HCT116 (cell line): ENCODE measurements around the gene ABHD4. TPM values are rescaled to one million over a fixed set of nuclear protein-coding genes. Genes with fewer than 3 reads are reported as not detected.

ENCODE experiments used
- ATAC-seq: fragments of 200-7000 bp; cut with Tn5 transposase; 2 replicates; pipeline ENCODE4 v1.9.1; 2020; ENCODE audit warnings: mild to moderate bottlenecking, moderate library complexity
- BruUV-seq: library from RNA; stranded (reverse); fragments of 400-500 nt; replicated peaks from 2 replicates; lab custom pipeline; 2021; lab: Mats Ljungman, UMichigan
- CTCF ChIA-PET: fragments of 300-600 bp; sonication (Branson Sonifier 250); formaldehyde crosslinking; loops from one replicate; lab custom pipeline; 2021; ENCODE audit warnings: antibody characterized with exemption; lab: Charles Lee
- POLR2A ChIA-PET: fragments of 300-600, 350-600 bp; sonication (Branson Sonifier 250); formaldehyde crosslinking; loops from one replicate; lab custom pipeline; 2021; ENCODE audit warnings: antibody characterized with exemption; lab: Charles Lee
- RAD21 ChIA-PET, 2 experiments: fragments of 300-600 bp; sonication (Branson Sonifier 250); formaldehyde crosslinking; loops; one replicate each; lab custom pipeline; 2023; ENCODE audit warnings: low total read pairs in 2 of 2; ENCODE audit not compliant: uncharacterized antibody in 2 of 2, unreplicated experiment in 2 of 2, low non-redundant PET in 1 of 2; lab: Charles Lee
- DNase-seq: peaks from one replicate; pipeline ENCODE4 v3.0.0-alpha.2; 2010; ENCODE audit warnings: low read depth, low spot score
- H2AFZ ChIP-seq: fragments of 200-600 bp; shearing (Covaris generic), sonication (generic); 2 replicates; pipeline ENCODE4 v1.6.1; 2017; ENCODE audit warnings: low read depth, mixed run types, mixed read lengths, antibody characterized with exemption, low read length; ENCODE audit not compliant: poor library complexity, severe bottlenecking
- H3K27ac ChIP-seq: 2 replicates; pipeline ENCODE4 v1.5.1; 2012; ENCODE audit warnings: low read depth, low read length
- H3K27me3 ChIP-seq: fragments of 200-600 bp; sonication (generic); 2 replicates; pipeline ENCODE4 v1.6.1; 2016; ENCODE audit warnings: mixed run types, low read length, mixed read lengths; ENCODE audit not compliant: insufficient read depth
- H3K36me3 ChIP-seq, 2 experiments: fragments of 200-500 bp in 1 of 2; fragments of 200-600 bp in 1 of 2; sonication (Bioruptor generic) in 1 of 2; sonication (generic) in 1 of 2; 2 replicates each; pipeline versions ENCODE4 v1.5.1 to v1.6.1; 2014 to 2016; ENCODE audit warnings: low read length in 2 of 2, inconsistent platforms in 1 of 2, mixed read lengths in 1 of 2, mixed run types in 1 of 2; ENCODE audit not compliant: insufficient read depth in 2 of 2, control insufficient read depth in 1 of 2
- H3K4me1 ChIP-seq, 2 experiments: fragments of 200-600 bp in 1 of 2; sonication (generic) in 1 of 2; 2 replicates each; pipeline versions ENCODE4 v1.5.1 to v1.6.1; 2012 to 2017; ENCODE audit warnings: low read length in 2 of 2, inconsistent platforms in 1 of 2, mild to moderate bottlenecking in 1 of 2, mixed read lengths in 1 of 2, mixed run types in 1 of 2, moderate library complexity in 1 of 2; ENCODE audit not compliant: insufficient read depth in 2 of 2, control insufficient read depth in 1 of 2
- H3K4me2 ChIP-seq: fragments of 200-600 bp; sonication (generic); 2 replicates; pipeline ENCODE4 v1.6.1; 2017; ENCODE audit warnings: mixed run types, low read length, mixed read lengths
- H3K4me3 ChIP-seq, 2 experiments: fragments of 200-600 bp in 1 of 2; sonication (generic) in 1 of 2; replicated peaks in 1 of 2; 2 replicates each; pipeline ENCODE4 v1.5.1; 2011 to 2016; ENCODE audit warnings: low read length in 2 of 2, control low read depth in 1 of 2, low read depth in 1 of 2, mild to moderate bottlenecking in 1 of 2, mixed read lengths in 1 of 2, mixed run types in 1 of 2
- H3K79me2 ChIP-seq: fragments of 200-600 bp; sonication (generic); 2 replicates; pipeline ENCODE4 v1.6.1; 2017; ENCODE audit warnings: mild to moderate bottlenecking, mixed run types, low read length, moderate library complexity, mixed read lengths; ENCODE audit not compliant: insufficient read depth
- H3K9ac ChIP-seq: fragments of 200-600 bp; sonication (generic); 2 replicates; pipeline ENCODE4 v1.6.1; 2016; ENCODE audit warnings: low read length, mixed read lengths
- H3K9me2 ChIP-seq: fragments of 200-600 bp; sonication (generic), shearing (Covaris generic); 2 replicates; pipeline ENCODE4 v1.6.1; 2017; ENCODE audit warnings: mixed run types, mild to moderate bottlenecking, moderate library complexity; ENCODE audit not compliant: insufficient read depth
- H3K9me3 ChIP-seq, 2 experiments: fragments of 200-500 bp in 1 of 2; fragments of 200-600 bp in 1 of 2; sonication (Bioruptor generic) in 1 of 2; sonication (generic) in 1 of 2; 2 replicates each; pipeline ENCODE4 v1.6.1; 2014 to 2017; ENCODE audit warnings: low read length in 2 of 2, mixed read lengths in 2 of 2, inconsistent platforms in 1 of 2, low read depth in 1 of 2, mild to moderate bottlenecking in 1 of 2, mixed run types in 1 of 2, moderate library complexity in 1 of 2; ENCODE audit not compliant: control insufficient read depth in 1 of 2, insufficient read depth in 1 of 2
- H4K20me1 ChIP-seq: fragments of 200-600 bp; sonication (generic), shearing (Covaris generic); 2 replicates; pipeline ENCODE4 v1.6.1; 2017; ENCODE audit warnings: mixed run types, mild to moderate bottlenecking, moderate library complexity; ENCODE audit not compliant: insufficient read depth
- CBX3 ChIP-seq: IDR thresholded peaks from 2 replicates; pipeline ENCODE4 v1.6.1; 2012; ENCODE audit warnings: low read depth
- CEBPB ChIP-seq: IDR thresholded peaks from 2 replicates; pipeline ENCODE4 v1.6.1; 2012; ENCODE audit warnings: low read depth
- EZH2phosphoT487 ChIP-seq: fragments of 200-600 bp; IDR thresholded peaks from 2 replicates; pipeline ENCODE4 v1.6.1; 2018; ENCODE audit warnings: antibody characterized with exemption, borderline replicate concordance
- FOSL1 ChIP-seq: IDR thresholded peaks from 2 replicates; pipeline ENCODE4 v1.6.1; 2012; ENCODE audit warnings: low read depth
- JUND ChIP-seq: IDR thresholded peaks from 2 replicates; pipeline ENCODE4 v1.6.1; 2012
- POLR2A ChIP-seq: IDR thresholded peaks from 2 replicates; pipeline ENCODE4 v1.7.0; 2011; ENCODE audit warnings: borderline replicate concordance; ENCODE audit not compliant: insufficient read depth, insufficient read length; ENCODE audit errors: extremely low read depth
- POLR2AphosphoS5 ChIP-seq: IDR thresholded peaks from 2 replicates; pipeline ENCODE4 v1.6.1; 2011; ENCODE audit warnings: mild to moderate bottlenecking, low read depth, low read length, moderate library complexity
- RAD21 ChIP-seq: IDR thresholded peaks from 2 replicates; pipeline ENCODE4 v1.6.1; 2012; ENCODE audit warnings: low read depth, mild to moderate bottlenecking
- REST ChIP-seq: IDR thresholded peaks from 2 replicates; pipeline ENCODE4 v1.6.1; 2012; ENCODE audit warnings: low read depth
- SP1 ChIP-seq: IDR thresholded peaks from 2 replicates; pipeline ENCODE4 v1.6.1; 2012; ENCODE audit warnings: low read depth
- SRF ChIP-seq: IDR thresholded peaks from 2 replicates; pipeline ENCODE4 v1.6.1; 2012; ENCODE audit warnings: low read depth
- YY1 ChIP-seq: IDR thresholded peaks from 2 replicates; pipeline ENCODE4 v1.6.1; 2011; ENCODE audit warnings: low read length, low read depth, moderate library complexity, mild to moderate bottlenecking; ENCODE audit not compliant: insufficient replicate concordance; ENCODE audit errors: extremely low read depth
- ZFX ChIP-seq: fragments of 450-650 bp; IDR thresholded peaks from 2 replicates; pipeline ENCODE4 v1.6.1; 2017
- ZNF274 ChIP-seq: fragments of 200-500 bp; sonication (Bioruptor generic); IDR thresholded peaks from 2 replicates; pipeline ENCODE4 v1.6.1; 2014; ENCODE audit warnings: mild to moderate bottlenecking, low read depth, low read length, inconsistent platforms
- intact Hi-C: fragments of 100-400 bp; cut with micrococcal nuclease; formaldehyde crosslinking; loops from 2 replicates; pipeline ENCODE4 v1.10.0; 2022
- total RNA-seq: library from RNA; stranded (reverse); gene quantifications from one replicate; pipeline ENCODE4 v1.2.1, GENCODE V29; 2021; ENCODE audit not compliant: unreplicated experiment
- TF ChIP-seq, protein P1 (sequence below): IDR thresholded peaks from 2 replicates; pipeline ENCODE4 v1.6.1; 2012

The ABHD4 gene
- total RNA-seq, 1 experiment from 2014 or later, result 9.4 TPM

- peaks cover 10% of the 10 kb centered on the region; the same call in 1 of the 2 replicates for H3K27me3 ChIP-seq
- H2AFZ ChIP-seq, result no peak overlapping the region
- no peak overlapping the region for H3K4me3 ChIP-seq
- H3K9me2 ChIP-seq, result no peaks in the 10 kb centered on the region
- no peaks in the 10 kb centered on the region for H3K9me3 ChIP-seq
- intact Hi-C loops, result no loop called here
- no peaks in the 10 kb centered on the region for H3K79me2 ChIP-seq
- no peaks in the 10 kb centered on the region for H3K36me3 ChIP-seq
- TF ChIP-seq POLR2A (no peak), FOSL1 (no peak), CEBPB (no peak), JUND (no peak), RAD21 (no peak), YY1 (no peak), CBX3 (no peak), SRF (no peak), ZFX (no peak), EZH2phosphoT487 (no peak), REST (no peak), POLR2AphosphoS5 (no peak), SP1 (no peak), ZNF274 (no peak)
- TF ChIP-seq, protein P1, sequence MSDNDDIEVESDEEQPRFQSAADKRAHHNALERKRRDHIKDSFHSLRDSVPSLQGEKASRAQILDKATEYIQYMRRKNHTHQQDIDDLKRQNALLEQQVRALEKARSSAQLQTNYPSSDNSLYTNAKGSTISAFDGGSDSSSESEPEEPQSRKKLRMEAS, result no peak
- TF ChIP-seq, all 23 proteins: peak for 0
- BruUV-seq, result no TSS peak
- H3K27ac ChIP-seq, result no peak overlapping the region
- peaks cover 11 to 28% of the 10 kb centered on the region in 2 experiments for H3K4me1 ChIP-seq
- ChIA-PET CTCF (interaction anchor here (1.4 kb wide), 1 partner anchor 35 kb away, joined by 3 read pairs; no protein-coding TSS in a partner anchor), POLR2A (interaction anchor here (0.6 to 1.2 kb wide), 2 partner anchors 15 to 59 kb away, joined by 3 read pairs; no protein-coding TSS in a partner anchor), RAD21 (no interaction called here)
- ATAC-seq (no peak), DNase-seq (no peak)
- no peak overlapping the region for H3K9ac ChIP-seq
- no peaks in the 10 kb centered on the region for H4K20me1 ChIP-seq
- no peak overlapping the region for H3K4me2 ChIP-seq
Measured at GRCh38 chr14:22594156-22594716, 3.9 kb upstream of the ABHD4 start.
